ENCODE data around the gene LIPE.

DNA sequence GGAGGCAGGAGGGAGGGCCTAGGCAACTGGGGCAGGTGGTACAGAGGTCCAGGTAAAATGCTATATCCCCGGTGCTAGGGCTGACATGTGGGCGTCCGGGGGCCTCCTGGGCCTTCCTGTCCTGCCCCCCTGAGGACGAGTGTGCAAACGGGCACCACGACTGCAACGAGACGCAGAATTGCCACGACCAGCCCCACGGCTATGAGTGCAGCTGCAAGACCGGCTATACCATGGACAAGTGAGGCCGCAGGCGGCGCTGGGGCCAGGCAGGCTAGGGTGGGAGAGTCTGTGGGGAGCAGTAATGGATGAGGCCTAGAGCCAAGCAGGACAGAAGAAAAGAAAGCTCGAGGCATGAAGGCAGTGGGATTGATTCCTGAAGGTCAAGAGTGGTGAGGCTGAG is 58.4 kb downstream of the LIPE start:
- TF ChIP-seq EZH2 (IDR thresholded peaks at IDR 0.05) = no peak
- no peak for TF ChIP-seq POLR2AphosphoS5 (IDR thresholded peaks at IDR 0.05; ENCODE audit: borderline replicate concordance, low read depth, low read length)
- TF ChIP-seq FOXP2 (optimal IDR thresholded peaks at IDR 0.05; ENCODE audit: control extremely low read depth, extremely low read length, insufficient read depth) = no peak
